Aorta (tissue), 5 donors: ENCODE results near the gene NFIC. TPM values are rescaled to one million over a fixed set of nuclear protein-coding genes. Genes with fewer than 3 reads are reported as not detected.
A peak's percentile ranks its signal among the peaks of the same experiment; 100 is the strongest.
"Not testable (repeated sequence)": the region's sequence is repeated elsewhere in the genome, so short reads cannot be mapped to it uniquely, and the experiment has no call there.

Experiments used
- ATAC-seq: fragments of 200-7000 bp; cut with Tn5 transposase; one replicate; pipeline ENCODE4 v1.9.1; 2022; ENCODE audit warnings: moderate library complexity; ENCODE audit not compliant: low FRiP score
- DNase-seq, 2 donors: peaks; one replicate each; pipeline ENCODE4 v3.0.0-alpha.2; 2020
- H3K27ac ChIP-seq, 2 donors: one replicate each; pipeline ENCODE4 v1.5.1; 2013; ENCODE audit warnings: low read length in 2 of 2, mild to moderate bottlenecking in 2 of 2, moderate library complexity in 2 of 2, control low read depth in 1 of 2, inconsistent platforms in 1 of 2, low read depth in 1 of 2
- H3K27me3 ChIP-seq, 2 donors: one replicate each; pipeline ENCODE4 v1.6.1; 2013; ENCODE audit warnings: control low read depth in 1 of 2, low read length in 1 of 2, mild to moderate bottlenecking in 1 of 2, moderate library complexity in 1 of 2; ENCODE audit not compliant: insufficient read depth in 2 of 2, control insufficient read depth in 1 of 2
- H3K36me3 ChIP-seq, 2 donors: one replicate each; pipeline ENCODE4 v1.6.1; 2013; ENCODE audit warnings: control low read depth in 1 of 2, low read length in 1 of 2, mild to moderate bottlenecking in 1 of 2; ENCODE audit not compliant: insufficient read depth in 2 of 2, control insufficient read depth in 1 of 2
- H3K4me1 ChIP-seq, 2 donors: one replicate each; pipeline ENCODE4 v1.6.1; 2013; ENCODE audit warnings: low read length in 2 of 2, control low read depth in 1 of 2, mild to moderate bottlenecking in 1 of 2, moderate library complexity in 1 of 2; ENCODE audit not compliant: insufficient read depth in 2 of 2, control insufficient read depth in 1 of 2
- H3K4me3 ChIP-seq, 2 donors: one replicate each; pipeline ENCODE4 v1.5.1; 2013; ENCODE audit warnings: low read length in 2 of 2, control low read depth in 1 of 2, mild to moderate bottlenecking in 1 of 2
- H3K9me3 ChIP-seq: one replicate; pipeline ENCODE4 v1.6.1; 2013; ENCODE audit warnings: mild to moderate bottlenecking, low read length; ENCODE audit not compliant: control insufficient read depth
- WGBS, 2 donors: extraction: QIAGEN DNeasy Blood & Tissue Kit; methylation state at CpG; one replicate each; pipeline ENCODE4 v1.1.7; 2013; 5-methylcytosine and 5-hydroxymethylcytosine counted together
- intact Hi-C, 2 donors: fragments of 100-400 bp; cut with DNase I; formaldehyde crosslinking; loops; one replicate each; pipeline versions ENCODE4 v1.14.2 to v1.15.0; 2022
- polyA plus RNA-seq, 2 donors: library from polyadenylated mRNA; stranded (reverse); fragments of 200-250 nt; gene quantifications; one replicate each; pipeline ENCODE4 v1.2.3, GENCODE V29; 2013
- total RNA-seq, 2 donors: library from RNA; stranded (reverse); fragmentation: NEBNext Ultra II Directional; extraction: Animal tissue kit (Norgen Biotek cat#: 25700); gene quantifications; one replicate each; pipeline ENCODE4 v1.2.1, GENCODE V29; 2021
- donor health status: healthy with polysubstance abuse.
- donor health status: Bipolar disorder and iron deficiency.
- donor health status: DM: no; HTN: no; CAD: no.
- donor health status: DM: no; HTN: no; CAD: no.
- donor health status: DM: yes; HTN: yes; CAD: no.

Gene NFIC
- total and polyA plus RNA-seq, 4 donors: 37.5 to 188 (median 106) TPM

DNA sequence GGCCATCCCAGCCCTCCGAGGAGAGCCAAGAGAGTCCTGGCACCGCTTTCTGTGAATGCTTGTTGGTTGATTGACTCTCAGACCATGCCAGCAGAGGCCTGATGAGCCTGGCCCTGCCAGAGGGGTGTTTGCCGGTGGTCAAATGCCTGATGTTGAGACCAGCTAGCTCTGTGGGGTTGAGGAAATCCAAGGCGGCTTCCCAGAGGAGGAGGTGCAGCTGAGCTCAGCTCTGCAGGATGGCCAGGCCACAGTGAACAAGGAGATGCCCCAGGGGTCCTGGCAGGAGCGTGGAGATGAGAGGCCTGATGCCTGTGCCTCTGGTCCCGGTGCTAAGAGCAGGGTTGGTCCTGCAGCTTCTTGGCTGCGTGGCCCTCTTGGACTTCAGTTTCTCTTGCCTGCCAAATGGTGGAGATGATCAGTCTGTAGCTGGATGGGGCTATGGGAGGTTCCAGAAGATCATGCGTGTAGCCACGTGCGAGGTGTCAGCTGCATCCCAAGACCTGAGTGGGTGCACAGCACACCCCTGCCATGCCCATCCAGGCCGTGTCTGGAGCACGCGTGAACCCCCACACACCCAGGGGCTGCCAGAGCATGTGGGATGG is 16.8 kb downstream of the NFIC start:
- Histone ChIP-seq H3K4me3 (no peak overlapping the region), H3K4me1 (peaks cover 0 to 1% of the 10 kb centered on the region in 2 donors), H3K27ac (peak overlapping the region in 1 of 2 donors; percentile 19), H3K9me3 (no peaks in the 10 kb centered on the region), H3K36me3 (peaks cover 0 to 8% of the 10 kb centered on the region in 2 donors), H3K27me3 (no peaks in the 10 kb centered on the region)
- DNase-seq: peak in 1 of 2 donors; percentile 72
- peak; percentile 20 for ATAC-seq
- WGBS, 2 donors: 19% methylated on average over 13 of the region's 13 CpGs
- intact Hi-C loops: no loop called here

DNA sequence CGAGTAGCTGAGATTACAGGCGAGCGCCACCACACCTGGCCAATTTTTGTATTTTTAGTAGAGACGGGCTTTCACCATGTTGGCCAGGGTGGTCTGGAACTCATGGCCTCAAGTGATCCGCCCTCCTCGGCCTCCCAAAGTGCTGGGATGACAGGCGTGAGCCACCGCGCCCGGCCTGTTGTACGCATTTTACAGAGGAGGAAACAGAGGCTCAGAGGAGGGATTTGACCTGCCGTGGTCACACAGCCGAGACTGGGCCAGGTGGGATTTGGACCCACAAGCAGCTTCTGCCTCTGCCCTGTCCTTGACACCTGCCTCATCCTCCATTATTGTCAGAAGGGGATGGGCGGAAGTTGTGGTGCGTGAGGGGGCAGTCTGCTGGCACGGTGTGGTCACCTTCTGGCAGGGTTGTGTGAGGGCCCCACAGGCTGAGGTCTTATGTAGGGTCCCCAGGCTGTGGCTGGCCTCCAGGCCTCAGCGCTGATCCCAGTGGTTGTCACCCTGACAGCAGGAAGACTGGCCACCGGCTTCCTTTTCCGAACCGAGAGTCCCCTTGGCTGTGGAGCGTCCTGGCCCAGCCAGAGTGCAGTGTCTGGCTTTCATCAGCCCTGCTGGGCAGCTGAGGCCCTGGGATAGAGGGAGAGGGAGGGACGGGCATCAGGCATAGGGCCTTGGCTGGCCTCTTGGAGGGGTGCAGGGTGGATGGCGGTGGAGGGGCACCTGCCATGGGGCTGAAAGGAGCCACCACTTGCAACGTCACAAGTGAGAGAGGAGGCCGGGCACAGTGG is 20.3 kb downstream of the NFIC start:
- peaks cover 0 to 1% of the 10 kb centered on the region in 2 donors for H3K4me1 ChIP-seq
- H3K4me3 ChIP-seq: no peak overlapping the region
- no peaks in the 10 kb centered on the region for H3K27me3 ChIP-seq
- intact Hi-C loops: no loop called here
- peak; percentile 6 for ATAC-seq
- WGBS, 2 donors: 46 to 53% methylated on average over 25 of the region's 25 CpGs
- peak overlapping the region in 1 of 2 donors; percentile 55 for H3K27ac ChIP-seq
- DNase-seq: no peak
- H3K36me3 ChIP-seq: peaks cover 0 to 6% of the 10 kb centered on the region in 2 donors
- no peaks in the 10 kb centered on the region for H3K9me3 ChIP-seq

DNA sequence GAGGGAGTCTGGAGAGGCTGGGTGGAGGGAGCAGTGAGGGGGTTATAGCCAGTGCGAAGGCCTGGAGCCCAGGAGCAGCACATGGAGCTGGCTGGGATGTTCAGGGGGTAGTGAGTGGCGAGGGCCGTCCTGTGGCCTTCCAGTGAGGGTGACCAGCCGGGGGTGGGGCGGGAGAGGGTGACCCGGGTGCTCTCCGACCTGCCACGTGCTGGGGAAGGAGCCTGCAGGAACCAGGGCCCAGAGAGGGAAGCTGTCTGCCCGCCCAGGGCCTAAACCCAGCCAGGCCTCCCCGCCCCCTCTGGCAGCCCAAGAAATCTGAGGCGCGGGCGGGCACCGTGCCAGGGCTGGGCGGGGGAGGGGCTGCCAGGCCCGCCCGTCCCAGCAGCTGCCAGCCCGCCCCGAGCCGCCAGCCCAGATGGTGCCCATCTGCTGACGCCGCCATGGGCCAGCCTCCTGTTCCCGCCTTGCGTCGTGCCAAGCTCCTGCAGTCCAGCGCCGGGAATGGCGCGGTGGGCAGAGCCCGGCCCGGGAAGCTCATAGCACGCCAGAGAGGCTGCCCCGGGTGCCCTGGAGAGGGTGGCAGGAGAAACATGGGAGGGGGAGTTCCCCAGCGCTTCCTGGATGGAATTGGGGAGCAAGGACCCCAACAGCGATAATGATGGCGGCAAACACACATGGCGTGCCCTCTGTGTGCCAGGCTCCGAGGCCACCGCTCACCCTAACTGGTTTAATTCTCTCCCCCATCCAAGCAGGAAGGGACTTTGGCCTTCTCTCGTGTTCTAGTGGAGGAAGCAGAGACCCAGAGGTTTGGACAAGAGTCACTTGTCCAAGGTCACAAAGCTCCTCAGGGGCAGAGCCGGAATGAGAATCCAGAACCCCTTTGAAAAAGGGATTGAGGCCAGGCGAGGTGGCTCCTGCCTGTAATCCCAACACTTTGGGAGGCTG is 21.5 kb downstream of the NFIC start:
- intact Hi-C loops: no loop called here
- ATAC-seq: peak; percentile 89
- H3K36me3 ChIP-seq: no peaks in the 10 kb centered on the region
- H3K4me1 ChIP-seq: peaks cover 0 to 1% of the 10 kb centered on the region in 2 donors
- peak overlapping the region in 1 of 2 donors; percentile 70 for H3K27ac ChIP-seq
- H3K4me3 ChIP-seq: no peak overlapping the region
- H3K27me3 ChIP-seq: no peaks in the 10 kb centered on the region
- 5 to 8% methylated on average over 33 to 42 of the region's 42 CpGs for WGBS, 2 donors
- peak; percentile 93 to 96 for DNase-seq
- no peaks in the 10 kb centered on the region for H3K9me3 ChIP-seq

DNA sequence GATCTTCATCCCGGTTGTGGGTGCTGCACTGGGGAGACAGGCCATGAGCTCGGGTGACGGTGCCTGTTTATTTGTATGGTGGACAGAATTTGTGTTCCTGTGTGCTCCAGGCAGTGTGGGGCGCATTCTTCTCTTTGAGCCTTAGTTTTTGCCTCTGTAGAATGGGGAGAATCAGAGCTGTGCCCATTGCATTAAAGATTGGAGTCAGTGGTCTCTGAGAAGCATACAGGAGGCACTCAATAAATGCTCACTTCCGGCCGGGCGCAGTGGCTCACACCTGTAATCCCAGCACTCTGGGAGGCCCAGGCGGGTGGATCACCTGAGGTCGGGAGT is 23.0 kb downstream of the NFIC start:
- Histone ChIP-seq H3K9me3 (no peaks in the 10 kb centered on the region), H3K4me3 (no peak overlapping the region), H3K27ac (no peak overlapping the region), H3K4me1 (peaks cover 0 to 1% of the 10 kb centered on the region in 2 donors), H3K36me3 (no peaks in the 10 kb centered on the region), H3K27me3 (no peaks in the 10 kb centered on the region)
- no peak for DNase-seq
- WGBS, 2 donors: 82 to 87% methylated on average over 9 of the region's 9 CpGs
- ATAC-seq: no peak
- intact Hi-C loops: no loop called here

DNA sequence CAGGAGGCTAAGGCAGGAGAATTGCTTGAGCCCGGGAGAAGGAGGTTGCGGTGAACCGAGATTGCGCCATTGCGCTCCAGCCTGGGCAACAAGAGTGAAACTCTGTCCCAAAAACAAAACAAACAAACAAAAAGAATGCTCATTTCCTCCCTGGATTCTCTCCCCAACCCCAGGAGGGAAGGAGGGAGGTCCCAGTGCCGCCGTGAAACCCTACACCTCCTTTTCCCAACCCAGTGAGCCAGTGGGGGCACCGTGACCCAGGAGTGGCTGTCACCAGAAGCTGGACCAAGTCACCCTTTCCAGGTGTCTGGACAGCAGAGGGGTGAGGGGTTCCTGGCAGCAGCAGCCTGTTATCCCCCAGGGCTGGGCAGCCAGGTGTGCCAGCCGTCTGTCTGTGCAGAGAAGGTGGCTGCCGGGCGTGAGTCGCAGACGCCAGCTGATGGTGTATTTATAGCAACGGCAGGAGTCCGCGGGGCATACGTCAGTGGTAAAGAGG is 23.5 kb downstream of the NFIC start:
- H3K4me3 ChIP-seq: no peak overlapping the region
- ATAC-seq (no peak), DNase-seq (no peak)

DNA sequence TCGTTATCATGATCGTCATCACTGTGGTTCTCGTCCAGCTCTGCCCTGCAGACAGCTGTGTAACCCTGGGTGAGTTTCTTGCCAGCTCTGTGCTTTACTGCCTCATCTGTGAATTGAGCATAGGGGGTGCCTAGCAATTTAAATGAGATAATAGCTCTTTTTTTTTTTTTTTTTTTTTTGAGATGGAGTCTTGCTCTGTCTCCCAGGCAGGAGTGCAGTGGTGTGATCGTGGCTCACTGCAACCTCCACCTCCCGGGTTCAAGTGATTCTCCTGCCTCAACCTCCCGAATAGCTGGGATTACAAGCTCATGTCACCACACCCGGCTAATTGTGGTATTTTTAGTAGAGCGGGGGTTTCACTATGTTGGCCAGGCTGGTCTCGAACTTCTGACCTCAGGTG is 25.5 kb downstream of the NFIC start:
- DNase-seq, H3K9me3 ChIP-seq, ATAC-seq, H3K36me3 ChIP-seq, H3K4me3 ChIP-seq, H3K4me1 ChIP-seq, H3K27me3 ChIP-seq, intact Hi-C loops, H3K27ac ChIP-seq: not testable (repeated sequence)
- WGBS, 2 donors: 92 to 93% methylated on average over 9 of the region's 9 CpGs

More for the DNA sequence above, 23.5 kb downstream of the NFIC start:
- intact Hi-C loops: no loop called here
- H3K27ac ChIP-seq: no peak overlapping the region
- 28 to 35% methylated on average over 17 of the region's 17 CpGs for WGBS, 2 donors
- H3K27me3 ChIP-seq: no peaks in the 10 kb centered on the region
- H3K4me1 ChIP-seq: no peaks in the 10 kb centered on the region
- H3K36me3 ChIP-seq: no peaks in the 10 kb centered on the region
- H3K9me3 ChIP-seq: no peaks in the 10 kb centered on the region

DNA sequence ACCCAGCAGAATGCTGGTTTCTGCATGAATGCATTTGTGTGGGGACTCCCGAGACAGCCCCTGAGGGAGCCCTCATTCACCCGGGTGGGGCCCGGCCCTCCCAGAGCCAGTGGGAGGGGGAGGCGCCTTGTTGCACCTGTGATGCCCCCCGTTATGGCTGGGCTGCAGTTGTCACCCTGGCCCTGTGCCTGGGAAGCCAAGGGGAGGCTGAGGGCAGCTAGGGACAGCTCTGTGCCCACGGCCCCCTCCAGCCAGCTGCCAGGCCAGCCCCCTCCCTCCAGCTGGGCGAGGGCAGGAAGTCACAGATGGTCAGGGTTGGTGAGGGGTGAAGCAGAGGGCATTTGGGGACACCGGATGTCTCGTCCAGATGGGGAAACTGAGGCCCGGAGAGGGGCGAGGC is 26.1 kb downstream of the NFIC start:
- 65 to 74% methylated on average over 11 of the region's 11 CpGs for WGBS, 2 donors
- Histone ChIP-seq H3K4me1 (no peaks in the 10 kb centered on the region), H3K4me3 (no peak overlapping the region), H3K27me3 (no peaks in the 10 kb centered on the region), H3K9me3 (no peaks in the 10 kb centered on the region), H3K27ac (no peak overlapping the region), H3K36me3 (no peaks in the 10 kb centered on the region)
- intact Hi-C loops: no loop called here
- no peak for DNase-seq
- no peak for ATAC-seq

DNA sequence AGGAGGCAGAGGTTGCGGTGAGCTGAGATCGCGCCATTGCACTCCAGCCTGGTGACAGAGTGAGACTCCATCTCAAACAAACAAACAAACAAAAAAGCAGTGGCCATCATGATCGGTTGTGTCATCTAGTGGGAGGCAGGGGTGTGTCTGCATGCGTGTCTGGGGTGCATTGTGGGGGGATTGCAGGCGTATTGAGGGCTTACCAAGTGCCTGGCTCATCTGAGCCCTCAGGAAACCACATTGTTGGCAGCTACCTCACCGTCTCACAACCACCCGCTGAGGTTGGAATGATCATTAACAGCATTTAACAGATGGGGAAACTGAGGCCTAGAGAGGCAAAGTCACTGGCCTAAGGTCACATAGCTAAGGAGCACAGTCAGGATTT is 30.5 kb downstream of the NFIC start:
- intact Hi-C loops: no loop called here
- Histone ChIP-seq H3K4me1 (no peaks in the 10 kb centered on the region), H3K27me3 (no peaks in the 10 kb centered on the region), H3K9me3 (no peaks in the 10 kb centered on the region), H3K27ac (peak overlapping the region in 1 of 2 donors; percentile 11), H3K36me3 (no peaks in the 10 kb centered on the region), H3K4me3 (no peak overlapping the region)
- WGBS, 2 donors: 78 to 85% methylated on average over 8 of the region's 8 CpGs
- DNase-seq (no peak), ATAC-seq (no peak)
